ENCODE measurements around the gene PTPRD. TPM values are rescaled to one million over a fixed set of nuclear protein-coding genes. Genes with fewer than 3 reads are reported as not detected.

PTPRD gene
- total RNA-seq, 1 experiment from 2014 or later = 0.02 TPM

DNA sequence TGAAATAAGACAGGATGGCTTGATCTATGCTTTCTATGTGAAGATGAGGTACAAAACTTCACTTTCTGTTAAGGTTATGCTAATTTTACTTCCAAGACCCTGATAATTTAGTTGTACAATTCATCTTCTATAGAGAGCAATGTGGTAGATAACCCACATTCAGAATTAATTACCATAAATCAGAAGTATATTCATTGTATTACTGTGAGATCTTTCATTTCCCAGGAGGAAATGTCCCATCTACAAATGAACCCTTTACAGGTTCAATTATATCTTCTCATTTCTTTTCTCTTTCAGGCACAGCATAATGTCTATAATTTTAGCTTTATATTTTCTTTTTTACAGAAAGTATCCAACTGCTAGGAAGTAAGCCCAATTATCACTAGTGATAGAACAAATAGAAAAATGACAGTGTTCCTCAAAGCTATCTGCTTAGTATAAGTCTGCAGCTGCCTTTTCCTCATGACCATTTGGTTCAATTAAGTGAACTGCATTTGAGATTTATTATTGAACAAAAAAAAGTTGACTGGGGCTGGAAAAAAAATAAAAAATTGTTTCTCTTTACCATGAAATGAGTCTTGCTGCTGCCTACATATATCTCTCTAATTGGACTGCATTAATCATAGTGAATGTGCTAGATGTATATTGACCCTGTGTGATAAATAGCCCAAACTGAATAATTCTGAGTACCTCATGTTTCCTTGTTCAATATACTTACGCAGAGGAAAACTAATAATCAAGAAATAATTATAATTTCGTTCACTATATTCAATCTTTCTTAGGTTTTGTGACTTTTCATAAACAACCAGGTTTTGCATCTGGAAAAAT is 1329.4 kb downstream of the PTPRD start:
- ChIA-PET RAD21 (ENCODE audit: low non-redundant PET in 1 of 2, low total read pairs in 2 of 2, uncharacterized antibody in 2 of 2, unreplicated experiment in 2 of 2) (no interaction called here), CTCF (no interaction called here), POLR2A (no interaction called here)
- DNase-seq (ENCODE audit: low read depth, low spot score) = no peak
- intact Hi-C loops (cut with micrococcal nuclease) = no loop called here
- BruUV-seq (replicated peaks) = no TSS peak
- no peak overlapping the region for H3K27ac ChIP-seq (ENCODE audit: low read depth, low read length)
- no peaks in the 10 kb centered on the region for H3K36me3 ChIP-seq (ENCODE audit: control insufficient read depth in 1 of 2, insufficient read depth in 2 of 2, low read length in 2 of 2)
- H3K4me3 ChIP-seq (replicated peaks in 1 of 2; ENCODE audit: low read depth in 1 of 2, low read length in 2 of 2) = no peak overlapping the region
- H4K20me1 ChIP-seq (ENCODE audit: insufficient read depth) = no peaks in the 10 kb centered on the region
- no peak for ATAC-seq
- no peak overlapping the region for H3K9ac ChIP-seq (ENCODE audit: low read length)
- peaks cover 4 to 15% of the 10 kb centered on the region in 2 experiments; a peak in 2 of 4 replicates for H3K9me3 ChIP-seq (ENCODE audit: control insufficient read depth in 1 of 2, insufficient read depth in 1 of 2, low read depth in 1 of 2, low read length in 2 of 2)
- no peaks in the 10 kb centered on the region for H3K79me2 ChIP-seq (ENCODE audit: insufficient read depth, low read length)
- H3K4me2 ChIP-seq (ENCODE audit: low read length) = no peak overlapping the region
- H2AFZ ChIP-seq (ENCODE audit: low read depth, low read length, poor library complexity, severe bottlenecking) = no peak overlapping the region
- H3K4me1 ChIP-seq (ENCODE audit: control insufficient read depth in 1 of 2, insufficient read depth in 2 of 2, low read length in 2 of 2) = no peaks in the 10 kb centered on the region
- H3K27me3 ChIP-seq (ENCODE audit: insufficient read depth, low read length) = no peaks in the 10 kb centered on the region
- TF ChIP-seq TCF7L2 (IDR thresholded peaks at IDR 0.05; ENCODE audit: borderline replicate concordance, extremely low read depth, insufficient read depth, insufficient read length) (no peak), FOSL1 (IDR thresholded peaks at IDR 0.05; ENCODE audit: low read depth) (no peak)
- TF ChIP-seq, protein P1, sequence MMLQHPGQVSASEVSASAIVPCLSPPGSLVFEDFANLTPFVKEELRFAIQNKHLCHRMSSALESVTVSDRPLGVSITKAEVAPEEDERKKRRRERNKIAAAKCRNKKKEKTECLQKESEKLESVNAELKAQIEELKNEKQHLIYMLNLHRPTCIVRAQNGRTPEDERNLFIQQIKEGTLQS (IDR thresholded peaks at IDR 0.05) = no peak
- H3K9me2 ChIP-seq (ENCODE audit: insufficient read depth) = no peaks in the 10 kb centered on the region

DNA sequence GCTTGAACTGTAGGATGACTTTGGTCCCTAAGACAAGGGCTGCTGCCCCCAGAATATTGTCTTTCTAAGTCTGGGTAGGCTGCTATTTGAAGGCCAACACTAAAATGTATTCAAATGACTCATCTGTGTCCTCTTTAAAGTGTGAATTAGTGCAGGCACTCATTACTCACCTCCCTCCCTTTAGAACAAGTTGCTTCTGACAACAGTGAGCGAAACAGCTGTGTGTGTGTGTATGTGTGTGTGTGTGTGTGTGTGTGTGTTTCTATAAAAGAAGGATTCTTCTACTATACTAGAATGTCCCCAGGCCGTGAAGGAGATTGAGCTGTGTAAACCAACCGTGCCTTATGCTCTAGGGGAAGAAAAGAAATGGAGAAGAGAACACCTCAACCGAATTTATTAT is 1337.2 kb downstream of the PTPRD start:
- intact Hi-C loops (cut with micrococcal nuclease) = no loop called here
- CTCF ChIA-PET = no interaction called here
- no peaks in the 10 kb centered on the region for H4K20me1 ChIP-seq (ENCODE audit: insufficient read depth)
- no peak overlapping the region for H2AFZ ChIP-seq (ENCODE audit: low read depth, low read length, poor library complexity, severe bottlenecking)
- POLR2A ChIA-PET = no interaction called here
- H3K79me2 ChIP-seq (ENCODE audit: insufficient read depth, low read length) = no peaks in the 10 kb centered on the region
- no peaks in the 10 kb centered on the region for H3K36me3 ChIP-seq (ENCODE audit: control insufficient read depth in 1 of 2, insufficient read depth in 2 of 2, low read length in 2 of 2)
- no peak for ATAC-seq
- H3K9ac ChIP-seq (ENCODE audit: low read length) = no peak overlapping the region
- DNase-seq (ENCODE audit: low read depth, low spot score) = no peak
- H3K9me3 ChIP-seq (ENCODE audit: control insufficient read depth in 1 of 2, insufficient read depth in 1 of 2, low read depth in 1 of 2, low read length in 2 of 2) = peaks cover 10 to 20% of the 10 kb centered on the region in 2 experiments; a peak in 2 of 4 replicates
- RAD21 ChIA-PET (ENCODE audit: low non-redundant PET in 1 of 2, low total read pairs in 2 of 2, uncharacterized antibody in 2 of 2, unreplicated experiment in 2 of 2) = no interaction called here
- H3K4me2 ChIP-seq (ENCODE audit: low read length) = no peak overlapping the region
- no TSS peak for BruUV-seq (replicated peaks)
- no peaks in the 10 kb centered on the region for H3K4me1 ChIP-seq (ENCODE audit: control insufficient read depth in 1 of 2, insufficient read depth in 2 of 2, low read length in 2 of 2)
- no peaks in the 10 kb centered on the region for H3K27me3 ChIP-seq (ENCODE audit: insufficient read depth, low read length)
- no peak for TF ChIP-seq POLR2A (IDR thresholded peaks at IDR 0.05; ENCODE audit: borderline replicate concordance, extremely low read depth, insufficient read depth, insufficient read length)
- TF ChIP-seq SIN3A (IDR thresholded peaks at IDR 0.05; ENCODE audit: low read depth) = no peak
- no peak for TF ChIP-seq SRF (IDR thresholded peaks at IDR 0.05; ENCODE audit: low read depth)
- no peak for TF ChIP-seq ZNF274 (IDR thresholded peaks at IDR 0.05; ENCODE audit: low read depth, low read length)
- no peak for TF ChIP-seq ELF1 (IDR thresholded peaks at IDR 0.05; ENCODE audit: borderline replicate concordance, low read depth)
- TF ChIP-seq, protein P2, sequence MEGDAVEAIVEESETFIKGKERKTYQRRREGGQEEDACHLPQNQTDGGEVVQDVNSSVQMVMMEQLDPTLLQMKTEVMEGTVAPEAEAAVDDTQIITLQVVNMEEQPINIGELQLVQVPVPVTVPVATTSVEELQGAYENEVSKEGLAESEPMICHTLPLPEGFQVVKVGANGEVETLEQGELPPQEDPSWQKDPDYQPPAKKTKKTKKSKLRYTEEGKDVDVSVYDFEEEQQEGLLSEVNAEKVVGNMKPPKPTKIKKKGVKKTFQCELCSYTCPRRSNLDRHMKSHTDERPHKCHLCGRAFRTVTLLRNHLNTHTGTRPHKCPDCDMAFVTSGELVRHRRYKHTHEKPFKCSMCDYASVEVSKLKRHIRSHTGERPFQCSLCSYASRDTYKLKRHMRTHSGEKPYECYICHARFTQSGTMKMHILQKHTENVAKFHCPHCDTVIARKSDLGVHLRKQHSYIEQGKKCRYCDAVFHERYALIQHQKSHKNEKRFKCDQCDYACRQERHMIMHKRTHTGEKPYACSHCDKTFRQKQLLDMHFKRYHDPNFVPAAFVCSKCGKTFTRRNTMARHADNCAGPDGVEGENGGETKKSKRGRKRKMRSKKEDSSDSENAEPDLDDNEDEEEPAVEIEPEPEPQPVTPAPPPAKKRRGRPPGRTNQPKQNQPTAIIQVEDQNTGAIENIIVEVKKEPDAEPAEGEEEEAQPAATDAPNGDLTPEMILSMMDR (IDR thresholded peaks at IDR 0.05 in 2 of 3, conservative IDR thresholded peaks at IDR 0.05 in 1 of 3; ENCODE audit: borderline replicate concordance in 1 of 3, insufficient read depth in 1 of 3, low read depth in 2 of 3, low read length in 2 of 3) = no peak
- no peak for TF ChIP-seq POLR2AphosphoS5 (IDR thresholded peaks at IDR 0.05; ENCODE audit: low read depth, low read length)
- TF ChIP-seq, protein P3, sequence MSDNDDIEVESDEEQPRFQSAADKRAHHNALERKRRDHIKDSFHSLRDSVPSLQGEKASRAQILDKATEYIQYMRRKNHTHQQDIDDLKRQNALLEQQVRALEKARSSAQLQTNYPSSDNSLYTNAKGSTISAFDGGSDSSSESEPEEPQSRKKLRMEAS (IDR thresholded peaks at IDR 0.05) = no peak
- no peak for TF ChIP-seq FOSL1 (IDR thresholded peaks at IDR 0.05; ENCODE audit: low read depth)
- no peak for TF ChIP-seq JUND (IDR thresholded peaks at IDR 0.05)
- H3K4me3 ChIP-seq (replicated peaks in 1 of 2; ENCODE audit: low read depth in 1 of 2, low read length in 2 of 2) = no peak overlapping the region
- H3K27ac ChIP-seq (ENCODE audit: low read depth, low read length) = no peak overlapping the region
- no peaks in the 10 kb centered on the region for H3K9me2 ChIP-seq (ENCODE audit: insufficient read depth)
